NCI-H460 (cell line): ENCODE measurements around the gene GPRC5A. TPM values are rescaled to one million over a fixed set of nuclear protein-coding genes. Genes with fewer than 3 reads are reported as not detected.
"Not testable (repeated sequence)": the region's sequence is repeated elsewhere in the genome, so short reads cannot be mapped to it uniquely, and the experiment has no call there.

ENCODE experiments used
- DNase-seq: peaks from one replicate; pipeline ENCODE4 v3.0.0-alpha.2; 2016; ENCODE audit warnings: low read depth; ENCODE audit errors: extremely low read depth
- polyA plus RNA-seq: library from polyadenylated mRNA; depleted of rRNA; stranded (reverse); fragments of >200 nt; gene quantifications from 2 replicates; pipeline ENCODE4 v1.2.3, GENCODE V29; 2014; cell fraction: nucleus; rRNA removed
- total RNA-seq: library from RNA; depleted of rRNA; stranded (reverse); fragments of >200 nt; shearing (Covaris generic); gene quantifications from 2 replicates; pipeline ENCODE4 v1.2.3, GENCODE V29; 2014; rRNA removed

The GPRC5A gene, protein sequence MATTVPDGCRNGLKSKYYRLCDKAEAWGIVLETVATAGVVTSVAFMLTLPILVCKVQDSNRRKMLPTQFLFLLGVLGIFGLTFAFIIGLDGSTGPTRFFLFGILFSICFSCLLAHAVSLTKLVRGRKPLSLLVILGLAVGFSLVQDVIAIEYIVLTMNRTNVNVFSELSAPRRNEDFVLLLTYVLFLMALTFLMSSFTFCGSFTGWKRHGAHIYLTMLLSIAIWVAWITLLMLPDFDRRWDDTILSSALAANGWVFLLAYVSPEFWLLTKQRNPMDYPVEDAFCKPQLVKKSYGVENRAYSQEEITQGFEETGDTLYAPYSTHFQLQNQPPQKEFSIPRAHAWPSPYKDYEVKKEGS
- 94.6 and 96.3 TPM in 2 replicates for total RNA-seq
- polyA plus RNA-seq = 36.6 and 56.4 TPM in 2 replicates

DNA sequence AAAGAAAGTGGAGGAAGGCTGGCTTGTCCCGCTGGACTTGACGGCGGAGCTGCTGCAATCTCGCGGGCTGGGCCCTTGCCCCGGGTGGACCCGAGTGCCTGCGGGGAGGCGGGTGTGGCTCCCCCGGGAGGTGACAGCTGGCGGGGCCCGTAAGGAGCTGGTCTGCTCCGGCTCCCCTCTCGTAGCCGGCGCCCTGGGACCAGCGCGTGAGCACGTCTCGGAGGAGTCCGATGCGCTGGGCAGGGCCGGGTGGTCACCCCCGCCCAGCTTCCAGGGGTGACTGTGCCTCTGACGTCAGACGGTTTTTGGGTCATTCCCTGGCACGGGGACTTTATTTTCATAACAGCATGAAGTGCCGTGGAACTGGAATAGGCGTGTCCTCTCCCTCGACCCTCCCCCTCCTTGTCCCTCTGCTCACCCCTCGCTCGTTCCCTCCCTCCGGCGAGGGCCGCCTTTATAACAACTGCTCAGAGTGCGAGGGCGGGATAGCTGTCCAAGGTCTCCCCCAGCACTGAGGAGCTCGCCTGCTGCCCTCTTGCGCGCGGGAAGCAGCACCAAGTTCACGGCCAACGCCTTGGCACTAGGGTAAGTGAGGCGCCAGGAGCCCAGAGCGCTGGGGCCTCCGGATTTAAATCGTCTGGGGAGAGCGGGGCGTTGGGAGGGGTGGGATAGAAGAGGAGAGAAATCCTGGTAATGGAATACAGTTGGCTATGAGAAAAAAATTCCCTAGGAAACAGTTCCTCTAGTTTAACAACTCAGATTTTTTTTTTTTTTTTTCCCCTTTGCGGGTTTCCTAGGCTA, at the start of gene GPRC5A:
Gene GPRC5A, plus strand, starts transcription at position 483 of the 801 bp plus-strand sequence. CDS start 16,688 bp downstream, outside the sequence.
- DNase-seq = peak; percentile 96

DNA sequence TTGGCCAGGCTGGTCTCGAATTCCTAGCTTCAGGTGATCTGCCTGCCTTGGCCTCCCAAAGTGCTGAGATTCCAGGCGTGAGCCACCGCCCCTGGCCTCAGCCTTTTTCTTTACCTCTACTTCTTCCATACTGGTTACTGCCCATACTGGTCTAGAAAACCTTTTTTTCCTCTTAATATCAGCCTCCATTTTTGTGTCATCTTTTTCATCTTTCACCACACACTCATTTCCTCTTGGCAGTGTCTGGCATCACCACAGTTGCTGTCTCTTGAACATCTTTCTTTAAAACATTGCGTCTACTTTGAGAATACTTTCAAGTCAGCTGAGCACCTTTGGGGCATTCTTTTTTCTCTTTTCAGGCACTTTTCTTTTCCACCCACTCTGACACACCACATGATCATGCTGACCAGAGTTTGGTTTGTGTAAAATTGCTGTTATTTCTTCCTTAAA, 45.5 kb upstream of the GPRC5A start:
- DNase-seq = no peak

DNA sequence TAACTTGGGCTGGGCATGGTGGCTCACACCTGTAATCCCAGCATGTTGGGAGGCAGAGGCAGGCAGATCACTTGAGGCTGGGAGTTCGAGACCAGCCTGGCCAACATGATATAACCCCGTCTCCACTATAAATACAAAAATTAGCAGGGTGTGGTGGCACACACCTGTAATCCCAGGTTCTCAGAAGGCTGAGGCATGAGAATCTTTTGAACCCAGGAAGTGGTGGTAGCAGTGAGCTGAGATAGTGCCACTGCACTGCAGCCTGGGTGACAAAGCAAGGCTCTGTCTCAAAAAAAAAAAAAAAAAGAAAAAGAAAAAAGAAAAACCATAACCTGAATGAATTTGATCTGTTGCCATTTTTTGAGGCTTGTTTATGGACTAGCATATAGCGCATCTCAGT, 44.6 kb upstream of the GPRC5A start:
- DNase-seq = not testable (repeated sequence)

DNA sequence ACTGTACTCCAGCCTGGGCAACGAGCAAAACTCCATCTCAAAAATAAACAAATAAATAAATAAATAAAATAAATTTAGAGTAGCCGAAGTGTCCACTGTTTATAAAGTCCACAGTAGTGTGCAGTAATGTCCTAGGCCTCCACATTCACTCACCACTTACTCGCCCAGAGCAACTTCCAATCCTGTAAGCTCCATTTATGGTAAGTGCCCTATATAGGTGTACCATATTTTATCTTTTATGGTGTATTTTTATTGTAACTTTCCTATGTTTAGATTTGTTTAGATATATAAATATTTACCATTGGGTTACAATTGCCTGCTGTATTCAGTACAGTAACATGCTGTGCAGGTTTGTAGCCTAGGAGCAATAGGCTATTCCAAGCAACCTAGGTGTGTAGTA, 37.9 kb upstream of the GPRC5A start:
- DNase-seq = no peak

DNA sequence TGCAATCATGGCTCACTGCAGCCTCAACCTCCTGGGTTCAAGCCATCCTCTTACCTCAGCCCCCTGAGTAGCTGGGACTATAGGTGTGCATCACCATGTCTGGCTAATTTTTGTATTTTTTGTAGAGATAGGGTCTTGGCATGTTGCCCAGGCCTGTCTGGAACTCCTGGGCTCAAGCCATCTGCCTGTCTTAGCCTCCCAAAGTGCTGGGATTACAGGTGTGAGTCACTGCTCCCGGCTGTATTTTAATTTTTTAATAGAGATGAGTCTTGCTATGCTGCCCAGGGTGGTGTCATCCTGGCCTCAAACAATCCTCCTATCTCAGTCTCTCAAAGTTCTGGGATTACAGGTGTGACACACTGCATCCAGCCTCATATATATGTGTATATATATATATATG, 31.7 kb upstream of the GPRC5A start:
- no peak for DNase-seq

DNA sequence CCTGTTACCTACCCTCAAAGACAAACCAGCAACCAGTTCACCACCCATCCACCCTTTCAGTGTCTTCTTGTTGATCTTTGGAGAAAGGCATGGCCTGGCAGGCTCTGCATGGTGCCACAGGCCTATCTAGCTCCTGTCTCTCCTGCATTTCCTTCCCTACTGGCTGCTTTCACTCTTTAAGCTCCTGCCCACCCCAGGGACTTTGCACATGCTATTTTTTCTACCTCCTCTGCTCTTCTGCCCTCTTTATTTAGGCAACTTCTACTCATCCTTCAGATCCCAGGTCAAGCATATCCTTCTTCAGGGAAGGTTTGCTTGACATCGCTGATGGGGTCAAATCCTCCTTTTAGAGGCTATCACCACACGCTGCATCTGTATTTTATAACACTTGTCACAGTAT, 27.1 kb upstream of the GPRC5A start:
- no peak for DNase-seq

DNA sequence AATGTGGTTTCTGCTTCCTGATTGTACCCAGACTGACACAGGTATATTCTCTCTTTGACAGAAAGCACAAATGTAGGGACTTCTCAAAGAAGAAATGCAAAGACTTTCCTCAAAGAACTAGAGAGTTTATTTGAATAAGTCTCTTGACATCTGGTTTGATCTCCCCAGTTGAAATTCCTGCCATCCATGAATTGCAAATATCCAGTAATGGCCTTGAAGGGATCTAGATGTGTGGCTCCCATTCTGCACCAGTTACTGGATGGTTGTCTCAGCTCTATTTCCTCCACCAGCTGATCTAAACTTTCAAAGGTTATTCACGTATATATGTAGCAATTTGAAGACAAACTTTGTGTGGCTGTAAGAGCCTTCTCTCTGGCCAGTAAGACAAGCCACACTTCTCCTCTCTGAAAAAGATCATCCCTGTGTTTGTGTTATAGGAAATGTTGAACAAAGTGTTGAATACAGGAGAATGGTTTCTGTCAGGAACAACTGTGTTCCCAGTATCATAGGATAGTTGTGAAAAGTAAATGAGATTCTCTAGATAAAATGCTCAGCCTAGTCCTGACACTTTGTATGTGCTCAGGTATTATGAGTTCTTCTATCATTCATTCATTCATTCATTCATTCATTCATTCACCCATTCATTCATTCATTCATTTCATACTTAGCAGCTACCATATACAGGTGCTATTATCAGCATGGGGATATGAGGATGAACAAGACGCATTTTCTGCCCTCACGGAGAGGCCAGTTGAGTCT, 22.7 kb upstream of the GPRC5A start:
- DNase-seq = no peak

DNA sequence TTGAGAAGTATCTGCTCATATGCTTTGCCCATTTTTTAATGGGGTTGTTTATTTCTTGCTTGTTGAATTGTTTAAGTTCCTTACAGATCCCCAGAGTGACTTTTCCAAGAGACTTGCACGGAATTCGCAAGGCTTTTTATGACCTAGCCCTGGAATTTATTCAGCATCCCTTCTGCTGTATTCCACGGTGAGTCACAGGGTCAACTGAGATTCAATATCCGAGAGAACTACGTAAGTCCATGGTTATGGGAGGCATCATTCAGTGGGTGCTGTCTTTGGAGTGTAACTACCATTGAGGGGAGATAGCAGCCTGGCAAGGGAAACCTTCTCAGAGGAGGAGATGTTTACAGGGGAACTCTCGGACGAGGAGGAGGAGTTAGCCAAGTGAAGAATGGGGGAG, 20.9 kb upstream of the GPRC5A start:
- DNase-seq = peak; percentile 91

DNA sequence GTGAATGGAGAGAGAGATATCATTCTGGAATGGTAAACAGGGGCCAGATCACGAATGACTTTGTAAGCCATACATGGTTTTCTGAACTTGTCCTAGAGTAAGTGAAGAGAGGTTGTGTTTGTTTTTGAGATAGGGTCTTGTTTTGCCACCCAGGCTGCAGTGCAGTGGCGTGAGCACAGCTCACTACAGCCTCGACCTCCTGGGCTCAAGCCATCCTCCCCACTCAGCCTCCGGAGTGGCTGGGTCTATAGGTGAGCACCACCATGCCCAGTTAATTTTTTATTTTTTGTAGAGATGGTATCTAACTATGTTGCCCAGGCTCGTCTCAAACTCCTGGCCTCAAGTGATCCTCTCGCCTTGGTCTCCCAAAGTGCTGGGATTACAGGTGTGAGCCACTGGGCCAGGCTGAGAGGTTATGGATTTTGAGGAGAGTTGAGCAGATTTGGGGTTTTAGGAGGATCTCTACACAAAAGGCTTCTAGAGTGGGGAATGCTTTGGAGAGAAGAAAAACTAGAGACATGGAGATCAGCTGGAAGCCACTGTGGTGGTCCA, 19.7 kb upstream of the GPRC5A start:
- DNase-seq = no peak

DNA sequence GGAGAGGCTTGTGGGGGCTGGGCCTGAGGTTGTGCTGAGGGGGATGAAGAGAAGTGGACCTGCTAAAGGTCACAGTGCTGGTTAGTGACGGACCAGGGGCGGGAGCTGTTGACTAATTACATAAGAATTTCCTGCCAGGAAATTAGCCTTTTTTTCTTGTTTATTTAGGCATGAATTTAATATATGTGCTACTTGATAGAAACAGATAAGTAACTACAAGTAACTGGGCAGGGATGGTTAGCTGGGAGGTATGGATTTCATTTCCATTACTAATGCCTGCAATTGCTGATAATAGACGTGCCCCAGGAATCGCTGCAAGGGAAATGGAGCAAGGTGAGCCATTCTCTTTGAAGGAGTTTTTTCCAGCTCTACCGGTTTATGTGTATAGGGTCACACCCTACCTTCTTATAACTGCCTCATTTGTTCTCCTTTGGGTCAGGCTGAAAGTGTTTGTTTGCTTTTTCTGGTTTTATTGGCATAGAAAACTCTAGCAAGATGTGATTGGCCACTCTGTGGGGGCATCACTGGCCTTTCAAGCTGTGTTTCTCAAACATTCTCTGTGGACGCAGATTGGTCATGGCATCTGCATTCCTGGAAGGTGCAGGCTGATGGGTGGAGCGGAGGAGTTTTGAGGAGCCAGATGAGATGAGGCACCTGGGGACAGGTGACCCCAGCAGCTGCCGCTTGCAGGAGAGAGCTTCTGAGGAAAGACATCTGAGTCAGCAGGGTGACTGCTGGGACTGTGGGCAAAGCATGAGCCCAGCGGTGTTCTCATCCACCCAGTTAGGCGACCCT, 19.0 kb upstream of the GPRC5A start:
- peak; percentile 78 for DNase-seq

DNA sequence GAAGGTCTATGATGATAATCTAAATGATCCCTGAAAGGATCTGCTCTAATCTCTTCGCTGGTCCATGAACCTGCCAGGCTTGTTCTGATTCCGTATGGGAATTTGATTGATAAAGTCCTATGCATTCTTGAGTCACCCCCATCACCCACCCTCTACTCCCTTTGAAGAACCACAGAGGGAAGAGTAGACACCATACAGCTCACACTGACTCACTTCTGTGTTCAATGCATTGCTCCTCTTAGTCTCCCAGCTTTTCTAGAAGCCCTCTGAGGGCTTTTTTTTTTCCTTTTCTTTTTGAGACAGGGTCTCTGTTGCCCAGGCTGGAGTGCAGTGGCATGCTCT, 18.5 kb upstream of the GPRC5A start:
- DNase-seq = no peak

DNA sequence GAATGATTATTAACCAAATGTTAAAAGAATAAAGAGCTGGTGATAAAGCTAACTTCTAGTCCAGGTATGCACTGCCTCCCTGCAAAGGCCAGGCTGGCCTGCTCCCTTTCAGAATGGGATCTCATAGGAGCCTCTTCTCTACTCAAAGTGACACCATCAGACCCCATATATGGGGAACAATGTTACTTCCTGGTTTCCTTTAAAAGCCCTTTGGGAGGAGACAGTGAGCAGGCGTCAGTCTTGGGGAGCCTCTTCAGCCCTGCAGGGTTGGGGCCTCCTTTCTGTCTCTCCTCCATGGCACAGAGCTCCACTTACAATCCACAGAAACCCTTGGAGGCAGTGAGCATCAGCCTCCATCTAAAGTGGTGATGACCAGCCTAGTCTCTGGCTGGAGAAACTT, 17.3 kb upstream of the GPRC5A start:
- DNase-seq = no peak

DNA sequence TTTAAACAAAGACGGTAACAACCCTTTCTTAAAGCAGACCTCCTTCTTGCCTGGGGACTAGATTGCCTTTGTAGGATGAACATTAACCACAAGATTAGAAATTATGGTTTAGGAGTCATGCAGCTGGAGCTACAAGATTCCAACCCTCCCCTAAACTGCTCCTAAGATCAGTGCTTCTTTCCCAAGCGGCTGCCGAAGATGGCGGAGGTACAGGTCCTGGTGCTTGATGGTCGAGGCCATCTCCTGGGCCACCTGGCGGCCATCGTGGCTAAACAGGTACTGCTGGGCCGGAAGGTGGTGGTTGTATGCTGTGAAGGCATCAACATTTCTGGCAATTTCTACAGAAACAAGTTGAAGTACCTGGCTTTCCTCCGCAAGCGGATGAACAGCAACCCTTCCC, 16.1 kb upstream of the GPRC5A start:
- not testable (repeated sequence) for DNase-seq

DNA sequence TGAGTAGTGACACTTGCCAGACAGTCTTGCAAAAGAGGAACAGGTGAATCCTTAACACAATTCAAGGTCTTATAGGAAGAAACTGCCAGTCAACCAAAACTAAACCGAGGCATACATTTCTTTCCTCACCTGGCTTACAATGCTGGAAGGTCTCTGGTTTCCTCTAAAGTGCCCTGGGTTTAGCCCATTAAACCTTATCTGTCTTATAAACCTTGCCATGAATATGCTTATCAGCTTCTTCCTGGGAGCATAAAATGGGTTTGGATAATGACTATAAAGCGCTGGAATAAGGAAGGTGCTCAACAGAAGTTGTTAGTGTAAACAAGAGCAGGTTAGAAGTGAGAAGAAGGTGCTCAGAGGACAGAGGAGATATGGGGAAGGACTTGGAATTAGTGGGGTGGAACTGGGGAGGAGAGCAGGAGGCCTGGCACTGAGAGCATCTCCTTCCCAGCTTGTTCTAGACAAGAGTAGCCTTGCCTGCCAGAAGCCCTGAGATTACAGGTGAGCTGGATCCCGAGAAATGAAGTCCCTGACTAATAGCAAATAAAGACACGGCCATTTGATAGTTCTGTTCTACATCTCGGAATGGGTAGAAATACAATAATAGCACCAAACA, 14.1 kb upstream of the GPRC5A start:
- no peak for DNase-seq

DNA sequence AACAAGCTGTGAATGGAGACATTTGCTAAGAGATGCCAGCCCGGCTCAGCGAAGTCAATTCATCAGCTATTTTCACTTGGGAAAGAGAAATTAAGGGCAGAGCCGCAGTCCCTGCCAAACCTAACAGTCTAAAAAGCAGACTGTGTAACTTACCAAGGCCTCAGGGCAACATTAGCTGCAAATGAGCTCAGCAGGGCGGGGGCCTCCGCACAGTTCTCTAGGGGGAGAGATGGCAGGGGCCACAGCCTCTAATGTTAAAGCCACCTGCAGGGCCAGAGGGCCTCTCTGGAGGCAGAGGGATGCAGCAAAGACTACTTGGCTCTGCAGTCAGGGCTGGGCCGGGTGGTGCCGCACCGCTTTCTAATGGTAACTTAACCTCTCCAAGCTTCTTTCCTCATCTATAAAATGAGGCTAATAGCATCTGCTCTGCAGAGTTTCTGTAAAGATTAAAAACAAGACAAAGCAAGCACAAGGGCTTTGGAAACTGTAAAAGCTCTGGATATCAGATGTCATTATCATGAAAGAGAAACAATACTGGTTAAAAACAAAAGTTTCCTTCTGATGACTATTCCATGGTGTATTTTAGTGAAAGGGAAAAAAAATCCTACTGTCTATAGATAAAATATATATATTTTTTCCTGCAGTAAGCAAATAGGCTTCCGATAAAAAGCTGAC, 13.4 kb upstream of the GPRC5A start:
- no peak for DNase-seq

DNA sequence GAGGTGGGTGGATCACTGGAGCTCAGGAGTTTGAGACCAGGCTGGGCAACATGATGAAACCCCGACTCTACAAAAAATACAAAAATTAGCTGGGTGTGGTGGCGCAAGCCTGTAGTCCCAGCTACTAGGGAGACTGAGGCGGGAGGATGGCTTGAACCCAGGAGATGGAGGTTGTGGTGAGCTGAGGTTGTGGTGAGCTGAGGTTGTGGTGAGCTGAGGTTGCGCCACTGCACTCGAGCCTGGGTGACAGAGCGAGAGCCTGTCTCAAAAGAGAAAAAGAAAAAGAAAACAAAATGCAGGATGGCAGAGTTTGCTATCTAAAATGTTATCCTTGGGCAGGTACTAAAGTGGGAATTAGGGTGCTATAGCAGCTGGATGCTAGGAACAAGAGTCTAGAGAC, 10.8 kb upstream of the GPRC5A start:
- no peak for DNase-seq

DNA sequence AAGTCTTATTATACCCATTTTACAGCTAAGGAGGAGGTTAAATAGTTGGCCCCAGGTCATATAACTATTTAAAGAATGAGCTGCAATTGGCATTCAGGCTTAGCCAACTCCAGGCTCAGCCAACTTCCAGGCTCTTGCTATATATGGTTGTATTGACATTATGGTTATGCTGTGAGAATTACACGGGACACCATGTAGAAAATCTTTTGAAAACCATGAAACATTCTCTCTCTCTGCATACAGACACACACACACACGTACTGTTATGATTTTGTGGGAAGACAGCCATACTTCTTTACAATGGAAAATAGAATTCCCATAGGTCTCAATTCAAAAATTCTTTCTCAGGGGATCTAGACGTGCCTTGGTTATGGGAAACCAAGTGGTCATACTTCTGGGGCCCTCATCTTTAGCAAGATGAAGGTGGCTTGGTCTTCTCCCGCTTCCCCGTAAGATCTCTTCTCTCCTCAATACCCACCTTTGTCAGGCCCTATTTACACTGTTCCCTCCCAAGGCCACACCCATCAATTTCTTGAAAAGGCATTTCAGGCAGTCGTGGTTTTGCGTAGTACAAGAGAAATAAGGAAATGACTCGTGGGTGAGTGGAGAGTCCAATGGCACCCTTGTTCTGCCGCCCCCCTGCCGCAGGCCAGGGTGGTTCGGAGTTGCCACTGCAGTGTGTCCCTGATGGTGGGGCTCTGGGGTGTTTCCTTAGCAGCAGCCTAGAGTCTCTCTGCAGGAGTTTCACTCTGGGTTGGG, 10.0 kb upstream of the GPRC5A start:
- peak; percentile 74 for DNase-seq

DNA sequence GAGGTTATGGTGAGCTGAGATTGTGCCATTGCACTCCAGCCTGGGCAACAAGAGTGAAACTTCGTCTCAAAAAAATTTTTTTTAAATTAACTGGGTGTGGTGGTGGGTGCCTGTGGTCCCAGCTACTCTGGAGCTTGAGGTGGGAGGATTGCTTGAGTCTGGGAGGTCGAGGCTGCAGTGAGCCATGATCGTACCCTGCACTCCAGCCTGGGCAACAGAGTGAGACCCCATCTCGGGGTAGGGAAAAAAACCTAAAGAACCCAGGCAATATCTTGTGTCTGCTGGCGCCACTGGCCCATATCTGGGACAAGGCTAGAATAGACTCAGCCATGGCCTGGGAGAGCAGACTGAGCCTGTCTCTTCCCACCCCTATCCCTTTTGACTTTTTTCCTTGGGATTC, 9.1 kb upstream of the GPRC5A start:
- no peak for DNase-seq
